Kidney epithelial cell (primary cell): Measurements from ENCODE around the gene IL17REL. TPM values are rescaled to one million over a fixed set of nuclear protein-coding genes. Genes with fewer than 3 reads are reported as not detected.

Experiments
- DNase-seq: peaks from one replicate; pipeline ENCODE4 v3.0.0-alpha.2; 2010; ENCODE audit warnings: low read depth
- H3K27me3 ChIP-seq: 2 replicates; pipeline ENCODE4 v1.6.0; 2011; ENCODE audit warnings: low read length; ENCODE audit not compliant: control insufficient read depth, insufficient read depth
- H3K36me3 ChIP-seq: 2 replicates; pipeline ENCODE4 v1.5.1; 2011; ENCODE audit warnings: low read length; ENCODE audit not compliant: control insufficient read depth, insufficient read depth
- H3K4me3 ChIP-seq: 2 replicates; pipeline ENCODE4 v1.5.1; 2011; ENCODE audit warnings: low read depth, mild to moderate bottlenecking, control low read depth, low read length
- CTCF ChIP-seq: IDR thresholded peaks from 2 replicates; pipeline ENCODE4 v1.5.1; 2011; ENCODE audit warnings: mild to moderate bottlenecking, moderate library complexity, low read length, control low read depth, inconsistent platforms; ENCODE audit not compliant: insufficient read depth, poor library complexity, severe bottlenecking
- total RNA-seq: library from RNA; depleted of rRNA; stranded (reverse); fragments of >200 nt; gene quantifications from 2 replicates; pipeline ENCODE4 v1.2.3, GENCODE V29; 2015

IL17REL gene
- total RNA-seq, 1 donor from 2014 or later = not detected

GRCh38 chr22:50032941-50033601, 20.5 kb upstream of the IL17REL start:
- DNase-seq = no peak
- Histone ChIP-seq H3K36me3 (no peaks in the 10 kb centered on the region), H3K27me3 (peaks cover 34% of the 10 kb centered on the region), H3K4me3 (no peak overlapping the region)
- no peak for TF ChIP-seq CTCF

- no peak for TF ChIP-seq CTCF
- DNase-seq = no peak
- Histone ChIP-seq H3K27me3 (peaks cover 36% of the 10 kb centered on the region), H3K36me3 (no peaks in the 10 kb centered on the region), H3K4me3 (no peak overlapping the region)
Observed at GRCh38 chr22:50032109-50032871, 19.7 kb upstream of the IL17REL start.

DNA sequence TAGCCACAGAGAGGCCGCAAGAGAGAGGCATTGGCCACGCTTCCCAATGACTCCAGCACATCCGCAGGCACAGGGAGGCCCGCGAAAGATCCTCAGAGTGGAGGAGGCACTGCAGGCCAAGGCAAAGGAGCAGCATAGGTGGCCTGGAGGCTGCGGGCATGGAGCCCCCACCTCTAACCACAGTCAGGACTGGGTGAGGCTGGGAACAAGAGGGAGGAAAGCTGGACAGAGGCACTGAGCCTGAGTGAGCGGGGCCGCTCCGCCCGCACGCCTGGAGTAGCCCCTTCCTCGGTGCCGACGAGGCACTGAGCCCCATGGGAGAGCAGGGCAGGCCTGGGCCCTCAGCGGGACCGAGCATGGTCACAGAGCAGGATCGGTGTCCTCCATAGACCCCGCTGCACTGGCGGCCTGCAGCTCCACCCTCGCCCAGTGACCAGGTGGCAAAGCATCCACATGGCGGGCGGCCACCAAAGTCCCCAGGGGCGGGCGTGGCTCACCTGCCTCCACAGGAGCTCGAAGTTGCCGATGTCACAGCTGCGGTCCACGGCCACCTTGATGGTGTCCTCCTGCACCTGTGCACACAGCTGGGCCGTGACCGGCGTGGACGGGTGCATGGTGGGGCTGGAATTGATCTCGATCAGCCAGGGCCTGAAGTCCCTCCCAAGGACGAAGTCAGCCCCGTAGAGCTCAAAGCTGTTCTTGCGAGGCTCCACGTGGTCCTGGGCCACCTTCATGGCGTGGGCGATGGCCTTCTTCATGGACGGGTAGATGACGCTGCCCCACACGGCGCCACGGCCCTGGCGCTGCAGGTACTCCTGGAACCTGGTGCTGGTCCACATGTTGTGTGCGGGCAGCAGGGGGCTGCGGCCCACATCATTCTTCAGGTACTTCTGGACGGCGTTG, 18.9 kb upstream of the IL17REL start:
- Histone ChIP-seq H3K27me3 (peaks cover 36% of the 10 kb centered on the region), H3K36me3 (no peaks in the 10 kb centered on the region), H3K4me3 (no peak overlapping the region)
- TF ChIP-seq CTCF = no peak
- no peak for DNase-seq

DNA sequence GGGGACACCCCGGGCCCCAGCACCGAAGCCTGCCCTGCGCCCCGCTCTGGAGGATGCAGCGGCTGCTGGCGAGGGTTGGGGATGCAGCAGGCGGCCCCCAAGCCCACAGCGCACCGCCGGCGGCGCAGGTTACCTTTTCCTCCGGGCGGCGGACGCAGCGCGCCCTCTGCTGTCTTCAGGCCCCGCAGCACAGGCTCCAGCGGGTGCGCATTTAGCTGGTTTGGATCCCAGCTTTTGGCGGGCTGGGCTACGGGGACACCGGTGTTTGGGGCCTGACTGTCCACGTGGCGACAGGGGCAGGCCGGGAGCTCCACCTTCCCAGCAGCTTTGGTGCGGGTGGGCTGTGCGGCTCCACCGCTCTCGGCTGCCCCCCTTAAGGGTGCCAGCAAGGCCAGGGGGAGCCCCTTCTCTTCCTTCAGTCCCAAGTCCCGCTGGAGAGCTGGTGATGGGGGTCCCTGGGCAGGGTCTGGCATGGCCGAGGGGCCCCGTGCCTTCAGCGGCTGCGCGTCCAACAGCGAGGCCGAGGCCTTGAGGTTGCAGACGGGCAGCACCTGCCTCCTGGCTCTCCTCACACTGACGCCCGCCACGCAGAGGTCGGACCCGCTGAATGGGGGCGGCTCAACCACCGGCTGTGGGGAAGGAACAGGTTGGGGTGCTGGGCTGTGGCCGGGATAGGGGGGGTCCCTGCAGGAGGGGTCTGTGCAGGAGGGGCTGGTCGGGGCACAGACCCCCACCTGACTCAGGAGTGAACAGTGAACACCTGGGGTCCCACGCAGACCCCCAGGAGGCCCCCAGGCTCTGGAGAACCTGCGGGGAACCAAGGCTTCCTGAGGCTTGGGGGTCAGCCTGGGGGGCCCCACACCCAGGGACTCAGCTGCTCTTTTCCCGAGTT, 18.0 kb upstream of the IL17REL start:
- DNase-seq = peak; percentile 4
- TF ChIP-seq CTCF = peak; percentile 85
- H3K27me3 ChIP-seq = peaks cover 34% of the 10 kb centered on the region
- no peaks in the 10 kb centered on the region for H3K36me3 ChIP-seq
- H3K4me3 ChIP-seq = no peak overlapping the region
